Aorta (tissue), 5 donors: ENCODE measurements around the gene SUCO. TPM values are rescaled to one million over a fixed set of nuclear protein-coding genes. Genes with fewer than 3 reads are reported as not detected.

ENCODE experiments used
- ATAC-seq: fragments of 200-7000 bp; cut with Tn5 transposase; one replicate; pipeline ENCODE4 v1.9.1; 2022; ENCODE audit warnings: moderate library complexity; ENCODE audit not compliant: low FRiP score
- DNase-seq, 2 donors: peaks; one replicate each; pipeline ENCODE4 v3.0.0-alpha.2; 2020
- H3K27ac ChIP-seq, 2 donors: one replicate each; pipeline ENCODE4 v1.5.1; 2013; ENCODE audit warnings: low read length in 2 of 2, mild to moderate bottlenecking in 2 of 2, moderate library complexity in 2 of 2, control low read depth in 1 of 2, inconsistent platforms in 1 of 2, low read depth in 1 of 2
- H3K27me3 ChIP-seq, 2 donors: one replicate each; pipeline ENCODE4 v1.6.1; 2013; ENCODE audit warnings: control low read depth in 1 of 2, low read length in 1 of 2, mild to moderate bottlenecking in 1 of 2, moderate library complexity in 1 of 2; ENCODE audit not compliant: insufficient read depth in 2 of 2, control insufficient read depth in 1 of 2
- H3K36me3 ChIP-seq, 2 donors: one replicate each; pipeline ENCODE4 v1.6.1; 2013; ENCODE audit warnings: control low read depth in 1 of 2, low read length in 1 of 2, mild to moderate bottlenecking in 1 of 2; ENCODE audit not compliant: insufficient read depth in 2 of 2, control insufficient read depth in 1 of 2
- H3K4me1 ChIP-seq, 2 donors: one replicate each; pipeline ENCODE4 v1.6.1; 2013; ENCODE audit warnings: low read length in 2 of 2, control low read depth in 1 of 2, mild to moderate bottlenecking in 1 of 2, moderate library complexity in 1 of 2; ENCODE audit not compliant: insufficient read depth in 2 of 2, control insufficient read depth in 1 of 2
- H3K4me3 ChIP-seq, 2 donors: one replicate each; pipeline ENCODE4 v1.5.1; 2013; ENCODE audit warnings: low read length in 2 of 2, control low read depth in 1 of 2, mild to moderate bottlenecking in 1 of 2
- H3K9me3 ChIP-seq: one replicate; pipeline ENCODE4 v1.6.1; 2013; ENCODE audit warnings: mild to moderate bottlenecking, low read length; ENCODE audit not compliant: control insufficient read depth
- WGBS, 2 donors: extraction: QIAGEN DNeasy Blood & Tissue Kit; methylation state at CpG; one replicate each; pipeline ENCODE4 v1.1.7; 2013; 5-methylcytosine and 5-hydroxymethylcytosine counted together
- intact Hi-C, 2 donors: fragments of 100-400 bp; cut with DNase I; formaldehyde crosslinking; loops; one replicate each; pipeline versions ENCODE4 v1.14.2 to v1.15.0; 2022
- polyA plus RNA-seq, 2 donors: library from polyadenylated mRNA; stranded (reverse); fragments of 200-250 nt; gene quantifications; one replicate each; pipeline ENCODE4 v1.2.3, GENCODE V29; 2013
- total RNA-seq, 2 donors: library from RNA; stranded (reverse); fragmentation: NEBNext Ultra II Directional; extraction: Animal tissue kit (Norgen Biotek cat#: 25700); gene quantifications; one replicate each; pipeline ENCODE4 v1.2.1, GENCODE V29; 2021
- donor health status: healthy with polysubstance abuse.
- donor health status: Bipolar disorder and iron deficiency.
- donor health status: DM: no; HTN: no; CAD: no.
- donor health status: DM: no; HTN: no; CAD: no.
- donor health status: DM: yes; HTN: yes; CAD: no.

Gene SUCO
- total and polyA plus RNA-seq, 4 donors, result 7.4 to 37.7 (median 22.9) TPM

GRCh38 chr1:172559572-172560210 is 26.7 kb downstream of the SUCO start:
- no peak for DNase-seq
- peaks cover 0 to 4% of the 10 kb centered on the region in 2 donors for H3K36me3 ChIP-seq

GRCh38 chr1:172561252-172561651 is 28.3 kb downstream of the SUCO start:
- Histone ChIP-seq H3K27me3 (no peaks in the 10 kb centered on the region), H3K36me3 (peaks cover 3 to 4% of the 10 kb centered on the region in 2 donors), H3K9me3 (no peaks in the 10 kb centered on the region), H3K4me1 (no peaks in the 10 kb centered on the region), H3K27ac (no peak overlapping the region), H3K4me3 (no peak overlapping the region)
- 97 to 98% methylated on average over 3 of the region's 3 CpGs for WGBS, 2 donors
- DNase-seq, result no peak
- no peak for ATAC-seq
- intact Hi-C loops, result no loop called here

More at GRCh38 chr1:172559572-172560210, 26.7 kb downstream of the SUCO start:
- no peak overlapping the region for H3K27ac ChIP-seq
- ATAC-seq, result no peak
- H3K9me3 ChIP-seq, result no peaks in the 10 kb centered on the region
- H3K4me1 ChIP-seq, result no peaks in the 10 kb centered on the region
- no peak overlapping the region for H3K4me3 ChIP-seq
- intact Hi-C loops, result no loop called here
- 87 to 91% methylated on average over 4 of the region's 4 CpGs for WGBS, 2 donors
- no peaks in the 10 kb centered on the region for H3K27me3 ChIP-seq

GRCh38 chr1:172566196-172566997 is 33.4 kb downstream of the SUCO start:
- 88 to 92% methylated on average over 5 of the region's 5 CpGs for WGBS, 2 donors
- Histone ChIP-seq H3K9me3 (no peaks in the 10 kb centered on the region), H3K27me3 (no peaks in the 10 kb centered on the region), H3K27ac (no peak overlapping the region), H3K36me3 (peaks cover 4 to 5% of the 10 kb centered on the region in 2 donors), H3K4me1 (no peaks in the 10 kb centered on the region), H3K4me3 (no peak overlapping the region)
- ATAC-seq, result no peak
- no peak for DNase-seq
- intact Hi-C loops, result no loop called here

GRCh38 chr1:172567720-172568119 is 34.8 kb downstream of the SUCO start:
- Histone ChIP-seq H3K9me3 (no peaks in the 10 kb centered on the region), H3K4me1 (no peaks in the 10 kb centered on the region), H3K27ac (no peak overlapping the region), H3K36me3 (peaks cover 4 to 5% of the 10 kb centered on the region in 2 donors), H3K4me3 (no peak overlapping the region), H3K27me3 (no peaks in the 10 kb centered on the region)
- ATAC-seq (no peak), DNase-seq (no peak)
- intact Hi-C loops, result no loop called here
- 98% methylated on average over 3 of the region's 3 CpGs for WGBS, 2 donors

- WGBS, 2 donors, result 87 to 90% methylated on average over 2 of the region's 2 CpGs
These were observed 41.1 kb downstream of the SUCO start for GRCh38 chr1:172574080-172574479.

GRCh38 chr1:172578586-172578985 is 45.6 kb downstream of the SUCO start:
- Histone ChIP-seq H3K4me3 (no peak overlapping the region), H3K27me3 (no peaks in the 10 kb centered on the region), H3K9me3 (no peaks in the 10 kb centered on the region), H3K27ac (no peak overlapping the region), H3K36me3 (no peaks in the 10 kb centered on the region), H3K4me1 (no peaks in the 10 kb centered on the region)
- intact Hi-C loops, result no loop called here
- 76 to 85% methylated on average over 1 of the region's 1 CpG for WGBS, 2 donors
- no peak for DNase-seq
- ATAC-seq, result no peak

More at GRCh38 chr1:172574080-172574479, 41.1 kb downstream of the SUCO start:
- Histone ChIP-seq H3K4me3 (no peak overlapping the region), H3K4me1 (no peaks in the 10 kb centered on the region), H3K9me3 (no peaks in the 10 kb centered on the region), H3K27ac (no peak overlapping the region), H3K27me3 (no peaks in the 10 kb centered on the region), H3K36me3 (no peaks in the 10 kb centered on the region)
- ATAC-seq, result no peak
- intact Hi-C loops, result no loop called here
- no peak for DNase-seq

- no peaks in the 10 kb centered on the region for H3K4me1 ChIP-seq
- intact Hi-C loops, result no loop called here
- no peak for ATAC-seq
- no peak overlapping the region for H3K4me3 ChIP-seq
- no peak overlapping the region for H3K27ac ChIP-seq
- no peaks in the 10 kb centered on the region for H3K27me3 ChIP-seq
- H3K9me3 ChIP-seq, result no peaks in the 10 kb centered on the region
- no peaks in the 10 kb centered on the region for H3K36me3 ChIP-seq
- no peak for DNase-seq
These were observed 48.3 kb downstream of the SUCO start for GRCh38 chr1:172581273-172581672.

GRCh38 chr1:172581779-172582178 is 48.8 kb downstream of the SUCO start:
- 89 to 90% methylated on average over 1 of the region's 1 CpG for WGBS, 2 donors
- Histone ChIP-seq H3K27ac (no peak overlapping the region), H3K4me3 (no peak overlapping the region), H3K27me3 (no peaks in the 10 kb centered on the region), H3K9me3 (no peaks in the 10 kb centered on the region), H3K36me3 (no peaks in the 10 kb centered on the region), H3K4me1 (no peaks in the 10 kb centered on the region)
- intact Hi-C loops, result no loop called here
- no peak for ATAC-seq
- no peak for DNase-seq

- ATAC-seq (no peak), DNase-seq (no peak)
- Histone ChIP-seq H3K36me3 (no peaks in the 10 kb centered on the region), H3K9me3 (no peaks in the 10 kb centered on the region), H3K4me3 (no peak overlapping the region), H3K4me1 (no peaks in the 10 kb centered on the region), H3K27ac (no peak overlapping the region), H3K27me3 (no peaks in the 10 kb centered on the region)
- intact Hi-C loops, result no loop called here
- WGBS, 2 donors, result 93 to 94% methylated on average over 3 of the region's 3 CpGs
These were observed 49.9 kb downstream of the SUCO start for GRCh38 chr1:172582889-172583288.
